Liver (tissue), 3 donors: ENCODE measurements around the gene CALML3.

Experiments used
- RAD21 ChIP-seq, 2 donors: IDR thresholded peaks; 2 replicates each; pipeline ENCODE4 v1.6.1; 2016; ENCODE audit warnings: antibody characterized with exemption in 2 of 2, mild to moderate bottlenecking in 2 of 2
- TAF1 ChIP-seq: conservative IDR thresholded peaks from 2 replicates; pipeline ENCODE4 v1.6.1; 2016; ENCODE audit warnings: antibody characterized with exemption, mild to moderate bottlenecking
- YY1 ChIP-seq: IDR thresholded peaks from 2 replicates; pipeline ENCODE4 v1.6.1; 2016; ENCODE audit warnings: antibody characterized with exemption, mild to moderate bottlenecking
- TF ChIP-seq, protein P1 (sequence below): fragments of 150-350 bp; IDR thresholded peaks from 2 replicates; pipeline ENCODE4 v1.5.1; 2017; ENCODE audit warnings: improper control_type of control experiment, low read depth, low read length; ENCODE audit not compliant: missing input control
- TF ChIP-seq, protein P2 (sequence below): IDR thresholded peaks from 2 replicates; pipeline ENCODE4 v1.6.1; 2016; ENCODE audit warnings: antibody characterized with exemption
- TF ChIP-seq, protein P3 (sequence below): IDR thresholded peaks from 2 replicates; pipeline ENCODE4 v1.6.1; 2016; ENCODE audit warnings: antibody characterized with exemption
- TF ChIP-seq, protein P4 (sequence below): IDR thresholded peaks from 2 replicates; pipeline ENCODE4 v1.6.1; 2016; ENCODE audit warnings: antibody characterized with exemption, mild to moderate bottlenecking
- TF ChIP-seq, protein P5 (sequence below): IDR thresholded peaks from 2 replicates; pipeline ENCODE4 v1.6.1; 2016; ENCODE audit warnings: antibody characterized with exemption
- donor health status: healthy.
- donor health status: healthy.

DNA sequence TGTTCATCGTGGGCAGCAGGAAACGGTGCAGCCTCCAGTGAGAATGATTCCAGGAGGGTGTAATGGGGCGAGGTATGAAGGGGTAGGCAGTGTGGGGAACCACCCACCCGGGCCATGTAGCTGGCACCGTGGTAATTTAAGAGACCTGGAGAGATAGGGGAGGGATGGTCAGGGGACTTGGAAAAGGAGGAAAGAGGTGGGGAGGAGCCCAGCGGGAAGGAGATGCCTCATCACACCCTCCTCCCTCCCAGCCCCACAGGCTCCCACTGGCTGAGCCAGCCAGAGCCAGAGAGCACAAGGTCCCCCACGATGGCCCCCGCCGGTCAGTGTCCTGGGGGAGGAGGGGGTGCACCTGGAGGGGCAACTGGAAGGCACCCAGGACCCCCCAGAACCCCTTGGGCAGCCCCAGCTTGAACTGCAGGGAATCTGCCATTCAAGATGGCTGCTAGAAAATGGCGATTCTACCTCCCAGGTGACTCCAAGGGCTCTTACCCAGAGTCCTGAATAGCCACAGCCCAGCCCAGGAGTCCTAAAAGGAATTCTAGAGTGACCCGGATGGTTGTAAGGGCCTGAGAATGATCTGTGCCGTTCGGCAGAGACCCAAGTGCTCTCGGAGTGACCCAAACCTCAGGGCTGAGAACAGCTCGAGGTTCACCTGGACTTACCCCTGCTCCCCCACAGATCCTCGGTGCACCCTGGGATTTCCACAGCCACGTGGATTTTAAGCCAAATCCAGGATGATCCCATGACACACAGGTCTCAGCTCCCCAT, 28.8 kb downstream of the CALML3 start:
- TF ChIP-seq TAF1 (no peak), RAD21 (IDR thresholded peaks at IDR 0.05) (no peak), YY1 (no peak)
- TF ChIP-seq, protein P1, sequence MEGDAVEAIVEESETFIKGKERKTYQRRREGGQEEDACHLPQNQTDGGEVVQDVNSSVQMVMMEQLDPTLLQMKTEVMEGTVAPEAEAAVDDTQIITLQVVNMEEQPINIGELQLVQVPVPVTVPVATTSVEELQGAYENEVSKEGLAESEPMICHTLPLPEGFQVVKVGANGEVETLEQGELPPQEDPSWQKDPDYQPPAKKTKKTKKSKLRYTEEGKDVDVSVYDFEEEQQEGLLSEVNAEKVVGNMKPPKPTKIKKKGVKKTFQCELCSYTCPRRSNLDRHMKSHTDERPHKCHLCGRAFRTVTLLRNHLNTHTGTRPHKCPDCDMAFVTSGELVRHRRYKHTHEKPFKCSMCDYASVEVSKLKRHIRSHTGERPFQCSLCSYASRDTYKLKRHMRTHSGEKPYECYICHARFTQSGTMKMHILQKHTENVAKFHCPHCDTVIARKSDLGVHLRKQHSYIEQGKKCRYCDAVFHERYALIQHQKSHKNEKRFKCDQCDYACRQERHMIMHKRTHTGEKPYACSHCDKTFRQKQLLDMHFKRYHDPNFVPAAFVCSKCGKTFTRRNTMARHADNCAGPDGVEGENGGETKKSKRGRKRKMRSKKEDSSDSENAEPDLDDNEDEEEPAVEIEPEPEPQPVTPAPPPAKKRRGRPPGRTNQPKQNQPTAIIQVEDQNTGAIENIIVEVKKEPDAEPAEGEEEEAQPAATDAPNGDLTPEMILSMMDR: no peak
- TF ChIP-seq, protein P2, sequence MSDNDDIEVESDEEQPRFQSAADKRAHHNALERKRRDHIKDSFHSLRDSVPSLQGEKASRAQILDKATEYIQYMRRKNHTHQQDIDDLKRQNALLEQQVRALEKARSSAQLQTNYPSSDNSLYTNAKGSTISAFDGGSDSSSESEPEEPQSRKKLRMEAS: no peak
- TF ChIP-seq, protein P3, sequence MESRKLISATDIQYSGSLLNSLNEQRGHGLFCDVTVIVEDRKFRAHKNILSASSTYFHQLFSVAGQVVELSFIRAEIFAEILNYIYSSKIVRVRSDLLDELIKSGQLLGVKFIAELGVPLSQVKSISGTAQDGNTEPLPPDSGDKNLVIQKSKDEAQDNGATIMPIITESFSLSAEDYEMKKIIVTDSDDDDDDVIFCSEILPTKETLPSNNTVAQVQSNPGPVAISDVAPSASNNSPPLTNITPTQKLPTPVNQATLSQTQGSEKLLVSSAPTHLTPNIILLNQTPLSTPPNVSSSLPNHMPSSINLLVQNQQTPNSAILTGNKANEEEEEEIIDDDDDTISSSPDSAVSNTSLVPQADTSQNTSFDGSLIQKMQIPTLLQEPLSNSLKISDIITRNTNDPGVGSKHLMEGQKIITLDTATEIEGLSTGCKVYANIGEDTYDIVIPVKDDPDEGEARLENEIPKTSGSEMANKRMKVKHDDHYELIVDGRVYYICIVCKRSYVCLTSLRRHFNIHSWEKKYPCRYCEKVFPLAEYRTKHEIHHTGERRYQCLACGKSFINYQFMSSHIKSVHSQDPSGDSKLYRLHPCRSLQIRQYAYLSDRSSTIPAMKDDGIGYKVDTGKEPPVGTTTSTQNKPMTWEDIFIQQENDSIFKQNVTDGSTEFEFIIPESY: no peak
- TF ChIP-seq, protein P4, sequence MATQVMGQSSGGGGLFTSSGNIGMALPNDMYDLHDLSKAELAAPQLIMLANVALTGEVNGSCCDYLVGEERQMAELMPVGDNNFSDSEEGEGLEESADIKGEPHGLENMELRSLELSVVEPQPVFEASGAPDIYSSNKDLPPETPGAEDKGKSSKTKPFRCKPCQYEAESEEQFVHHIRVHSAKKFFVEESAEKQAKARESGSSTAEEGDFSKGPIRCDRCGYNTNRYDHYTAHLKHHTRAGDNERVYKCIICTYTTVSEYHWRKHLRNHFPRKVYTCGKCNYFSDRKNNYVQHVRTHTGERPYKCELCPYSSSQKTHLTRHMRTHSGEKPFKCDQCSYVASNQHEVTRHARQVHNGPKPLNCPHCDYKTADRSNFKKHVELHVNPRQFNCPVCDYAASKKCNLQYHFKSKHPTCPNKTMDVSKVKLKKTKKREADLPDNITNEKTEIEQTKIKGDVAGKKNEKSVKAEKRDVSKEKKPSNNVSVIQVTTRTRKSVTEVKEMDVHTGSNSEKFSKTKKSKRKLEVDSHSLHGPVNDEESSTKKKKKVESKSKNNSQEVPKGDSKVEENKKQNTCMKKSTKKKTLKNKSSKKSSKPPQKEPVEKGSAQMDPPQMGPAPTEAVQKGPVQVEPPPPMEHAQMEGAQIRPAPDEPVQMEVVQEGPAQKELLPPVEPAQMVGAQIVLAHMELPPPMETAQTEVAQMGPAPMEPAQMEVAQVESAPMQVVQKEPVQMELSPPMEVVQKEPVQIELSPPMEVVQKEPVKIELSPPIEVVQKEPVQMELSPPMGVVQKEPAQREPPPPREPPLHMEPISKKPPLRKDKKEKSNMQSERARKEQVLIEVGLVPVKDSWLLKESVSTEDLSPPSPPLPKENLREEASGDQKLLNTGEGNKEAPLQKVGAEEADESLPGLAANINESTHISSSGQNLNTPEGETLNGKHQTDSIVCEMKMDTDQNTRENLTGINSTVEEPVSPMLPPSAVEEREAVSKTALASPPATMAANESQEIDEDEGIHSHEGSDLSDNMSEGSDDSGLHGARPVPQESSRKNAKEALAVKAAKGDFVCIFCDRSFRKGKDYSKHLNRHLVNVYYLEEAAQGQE: no peak
- TF ChIP-seq, protein P5, sequence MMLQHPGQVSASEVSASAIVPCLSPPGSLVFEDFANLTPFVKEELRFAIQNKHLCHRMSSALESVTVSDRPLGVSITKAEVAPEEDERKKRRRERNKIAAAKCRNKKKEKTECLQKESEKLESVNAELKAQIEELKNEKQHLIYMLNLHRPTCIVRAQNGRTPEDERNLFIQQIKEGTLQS: no peak
